Lung (tissue), 12 donors: ENCODE data around the gene CAPN9. TPM values are rescaled to one million over a fixed set of nuclear protein-coding genes. Genes with fewer than 3 reads are reported as not detected.

Experiments
- ATAC-seq: fragments of 200-7000 bp; cut with Tn5 transposase; one replicate; pipeline ENCODE4 v1.9.1; 2020; ENCODE audit warnings: moderate number of reproducible peaks; ENCODE audit not compliant: insufficient read depth, low FRiP score
- DNase-seq, 3 donors: peaks; one replicate each; pipeline ENCODE4 v3.0.0-alpha.2; 2013 to 2017
- H3K27ac ChIP-seq, 2 donors: one replicate each; pipeline ENCODE4 v1.5.1; 2013; ENCODE audit warnings: mild to moderate bottlenecking in 2 of 2, moderate library complexity in 2 of 2, control low read depth in 1 of 2, inconsistent platforms in 1 of 2, low read depth in 1 of 2, low read length in 1 of 2
- H3K27me3 ChIP-seq, 3 donors: one replicate each; pipeline ENCODE4 v1.5.1; 2013; ENCODE audit warnings: low read length in 2 of 3; ENCODE audit not compliant: control insufficient read depth in 3 of 3, insufficient read depth in 3 of 3
- H3K36me3 ChIP-seq, 4 donors: one replicate each; pipeline ENCODE4 v1.5.1; 2013; ENCODE audit warnings: low read length in 4 of 4, mild to moderate bottlenecking in 1 of 4, moderate library complexity in 1 of 4; ENCODE audit not compliant: control insufficient read depth in 4 of 4, insufficient read depth in 4 of 4
- H3K4me1 ChIP-seq, 5 donors: one replicate each; pipeline ENCODE4 v1.5.1; 2013; ENCODE audit warnings: low read length in 5 of 5, mild to moderate bottlenecking in 2 of 5, moderate library complexity in 1 of 5; ENCODE audit not compliant: control insufficient read depth in 5 of 5, insufficient read depth in 5 of 5
- H3K4me3 ChIP-seq: one replicate; pipeline ENCODE4 v1.5.1; 2013; ENCODE audit warnings: mild to moderate bottlenecking, control low read depth, moderate library complexity
- H3K9ac ChIP-seq, 2 donors: one replicate each; pipeline ENCODE4 v1.5.1; 2013; ENCODE audit warnings: low read length in 2 of 2, control low read depth in 1 of 2; ENCODE audit not compliant: insufficient read depth in 1 of 2
- H3K9me3 ChIP-seq, 4 donors: one replicate each; pipeline ENCODE4 v1.5.1; 2013; ENCODE audit warnings: low read length in 3 of 4, mild to moderate bottlenecking in 1 of 4, moderate library complexity in 1 of 4; ENCODE audit not compliant: control insufficient read depth in 4 of 4, insufficient read depth in 3 of 4
- CTCF ChIP-seq: IDR thresholded peaks from 2 replicates; pipeline ENCODE4 v1.5.1; 2012; ENCODE audit warnings: mild to moderate bottlenecking; ENCODE audit errors: control extremely low read depth, extremely low read depth
- WGBS, 2 donors: extraction: QIAGEN DNeasy Blood & Tissue Kit; methylation state at CpG; one replicate each; pipeline ENCODE4 v1.1.7; 2013; 5-methylcytosine and 5-hydroxymethylcytosine counted together
- polyA plus RNA-seq, 2 donors: library from polyadenylated mRNA; stranded (reverse); fragments of 200-250 nt; gene quantifications; one replicate each; pipeline ENCODE4 v1.2.1, GENCODE V29; 2013
- total RNA-seq, 2 donors: library from RNA; depleted of rRNA in 1 of 2; stranded (reverse); fragments of >200 nt in 1 of 2; gene quantifications; one replicate each; pipeline ENCODE4 v1.2.1, GENCODE V29; 2014 to 2021
- donor health status: control.
- donor health status: control.
- donor health status: Bipolar disorder and iron deficiency.
- donor health status: healthy.
- donor health status: DM: yes; HTN: yes; CAD: no.

Gene CAPN9
- total and polyA plus RNA-seq, 4 donors: 2.2 to 13.2 (median 7.6) TPM

DNA sequence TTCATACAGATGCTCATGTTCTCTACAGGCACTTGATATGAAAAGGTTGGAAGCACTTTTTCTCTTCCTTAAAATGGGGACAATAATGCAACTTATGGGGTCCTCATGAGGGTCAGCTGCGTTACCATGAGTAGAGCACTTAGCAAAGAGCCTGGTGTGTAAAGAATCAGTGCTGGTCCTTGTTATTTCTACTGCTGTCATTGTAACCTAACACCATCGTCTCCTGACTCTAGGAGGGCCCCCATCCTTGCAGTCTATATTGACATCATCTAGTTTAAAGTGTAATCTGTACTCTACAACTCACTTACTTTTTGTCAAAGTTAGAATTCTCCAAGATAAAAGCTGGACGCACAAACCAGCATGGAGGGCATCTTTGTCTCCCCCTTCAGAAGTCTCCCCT, 2.4 kb downstream of the CAPN9 start:
- H3K4me3 ChIP-seq: no peak overlapping the region
- no peak for TF ChIP-seq CTCF
- H3K27me3 ChIP-seq: no peaks in the 10 kb centered on the region
- H3K9me3 ChIP-seq: peaks cover 0 to 2% (median 0%) of the 10 kb centered on the region in 4 donors
- DNase-seq (no peak), ATAC-seq (no peak)
- H3K9ac ChIP-seq: no peak overlapping the region
- H3K4me1 ChIP-seq: peaks cover 0 to 39% (median 15%) of the 10 kb centered on the region in 5 donors
- H3K27ac ChIP-seq: no peak overlapping the region
- 80 to 82% methylated on average over 3 of the region's 3 CpGs for WGBS, 2 donors
- no peaks in the 10 kb centered on the region for H3K36me3 ChIP-seq

DNA sequence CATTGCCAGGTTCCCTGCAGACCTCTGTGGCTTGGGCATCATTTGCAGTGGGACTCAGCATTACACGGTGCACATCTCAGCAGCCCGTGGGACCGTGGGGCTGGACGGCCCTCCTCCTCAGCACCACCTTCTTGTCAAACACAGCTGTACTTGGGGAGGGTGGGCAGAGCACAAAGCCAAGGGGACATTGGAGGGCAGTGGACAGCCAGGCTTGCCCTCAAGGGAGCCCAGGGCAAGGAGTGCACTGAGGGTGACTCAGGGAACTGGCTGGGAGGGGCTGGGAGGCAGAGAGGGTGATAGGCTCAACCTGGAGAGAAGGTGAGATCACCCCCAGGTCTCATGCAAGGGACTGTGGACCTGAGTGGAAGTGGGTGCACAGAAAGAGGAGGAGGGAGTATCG, 3.4 kb downstream of the CAPN9 start:
- Histone ChIP-seq H3K27me3 (no peaks in the 10 kb centered on the region), H3K9me3 (peaks cover 0 to 4% (median 0%) of the 10 kb centered on the region in 4 donors), H3K9ac (no peak overlapping the region), H3K36me3 (no peaks in the 10 kb centered on the region), H3K27ac (peak overlapping the region in 1 of 2 donors; percentile 89), H3K4me1 (peaks cover 0 to 39% (median 15%) of the 10 kb centered on the region in 5 donors), H3K4me3 (no peak overlapping the region)
- TF ChIP-seq CTCF: no peak
- DNase-seq: no peak
- 73 to 78% methylated on average over 5 of the region's 5 CpGs for WGBS, 2 donors
- ATAC-seq: no peak

DNA sequence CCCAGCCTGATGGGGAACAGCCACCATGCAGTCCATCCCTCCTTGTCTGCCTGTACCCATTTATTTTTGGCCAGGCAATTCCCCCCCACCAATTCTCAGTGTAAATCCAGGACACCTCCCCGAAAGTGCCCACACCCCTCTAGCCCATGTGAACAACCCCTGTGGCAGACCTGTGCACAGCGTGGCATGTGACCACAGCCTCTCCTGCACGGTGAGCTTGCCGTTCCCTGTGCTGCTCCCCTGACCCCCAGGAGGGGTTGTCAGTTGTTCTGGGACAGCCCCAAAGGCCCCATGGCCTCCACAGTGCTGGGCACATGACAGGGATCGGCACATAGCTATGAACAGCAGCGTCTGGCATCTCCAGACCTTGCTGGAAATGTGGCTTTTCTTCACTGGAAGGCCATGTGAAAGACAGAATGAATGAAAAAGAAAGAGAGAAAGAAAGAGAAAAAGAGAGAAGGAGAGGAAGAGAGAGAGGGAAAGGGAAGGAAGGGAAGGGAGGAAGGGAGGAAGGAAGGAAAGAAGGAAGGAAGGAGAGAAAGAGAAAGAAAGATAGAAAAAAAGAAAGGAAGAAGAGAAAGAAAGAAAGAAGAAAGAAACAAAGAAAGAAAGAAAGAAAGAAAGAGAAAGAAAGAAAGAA, 3.9 kb downstream of the CAPN9 start:
- no peak for DNase-seq
- no peak overlapping the region for H3K4me3 ChIP-seq
- peaks cover 0 to 39% (median 15%) of the 10 kb centered on the region in 5 donors for H3K4me1 ChIP-seq
- peak overlapping the region in 1 of 2 donors; percentile 89 for H3K27ac ChIP-seq
- whole genome bisulfite sequencing, 2 donors: 57 to 77% methylated on average over 6 of the region's 6 CpGs
- no peak overlapping the region for H3K9ac ChIP-seq
- H3K9me3 ChIP-seq: peaks cover 0 to 4% (median 0%) of the 10 kb centered on the region in 4 donors
- ATAC-seq: no peak
- no peaks in the 10 kb centered on the region for H3K36me3 ChIP-seq
- no peaks in the 10 kb centered on the region for H3K27me3 ChIP-seq
- TF ChIP-seq CTCF: no peak

DNA sequence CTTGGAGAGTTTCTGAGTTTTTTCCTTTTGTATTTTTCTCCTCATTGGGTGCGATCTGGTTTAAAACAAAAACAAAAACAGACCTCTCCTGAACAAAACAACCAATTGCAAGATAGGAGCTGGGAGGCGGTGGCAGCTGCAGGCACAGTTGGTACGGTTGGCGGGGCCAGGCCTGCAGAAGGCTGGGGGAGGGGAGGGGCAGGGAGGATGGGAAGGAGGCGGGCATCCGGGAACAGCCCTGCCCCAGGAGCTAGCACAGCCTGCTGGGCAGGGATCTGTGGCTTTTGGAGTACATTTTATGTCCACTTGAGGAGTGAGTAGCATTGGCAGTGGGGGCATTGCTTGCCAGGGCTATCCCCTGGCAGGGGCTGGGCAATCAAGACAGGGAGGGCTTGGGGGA, 5.2 kb downstream of the CAPN9 start:
- peaks cover 0 to 4% (median 0%) of the 10 kb centered on the region in 4 donors for H3K9me3 ChIP-seq
- 69 to 82% methylated on average over 6 of the region's 6 CpGs for WGBS, 2 donors
- H3K9ac ChIP-seq: no peak overlapping the region
- DNase-seq: peak in 1 of 3 donors; percentile 53
- no peaks in the 10 kb centered on the region for H3K27me3 ChIP-seq
- H3K4me3 ChIP-seq: no peak overlapping the region
- H3K4me1 ChIP-seq: peaks cover 0 to 33% (median 13%) of the 10 kb centered on the region in 5 donors
- no peaks in the 10 kb centered on the region for H3K36me3 ChIP-seq
- ATAC-seq: peak; percentile 38
- TF ChIP-seq CTCF: no peak
- H3K27ac ChIP-seq: peak overlapping the region in 1 of 2 donors; percentile 81
